GM18517 (cell line): ENCODE results near the gene CACNG4.

Source experiments
- ATAC-seq: cut with Tn5 transposase; IDR thresholded peaks from one replicate; pipeline ENCODE4 v1.9.1; 2021; ENCODE audit warnings: mild to moderate bottlenecking, moderate library complexity; ENCODE audit not compliant: unreplicated experiment

Gene CACNG4

DNA sequence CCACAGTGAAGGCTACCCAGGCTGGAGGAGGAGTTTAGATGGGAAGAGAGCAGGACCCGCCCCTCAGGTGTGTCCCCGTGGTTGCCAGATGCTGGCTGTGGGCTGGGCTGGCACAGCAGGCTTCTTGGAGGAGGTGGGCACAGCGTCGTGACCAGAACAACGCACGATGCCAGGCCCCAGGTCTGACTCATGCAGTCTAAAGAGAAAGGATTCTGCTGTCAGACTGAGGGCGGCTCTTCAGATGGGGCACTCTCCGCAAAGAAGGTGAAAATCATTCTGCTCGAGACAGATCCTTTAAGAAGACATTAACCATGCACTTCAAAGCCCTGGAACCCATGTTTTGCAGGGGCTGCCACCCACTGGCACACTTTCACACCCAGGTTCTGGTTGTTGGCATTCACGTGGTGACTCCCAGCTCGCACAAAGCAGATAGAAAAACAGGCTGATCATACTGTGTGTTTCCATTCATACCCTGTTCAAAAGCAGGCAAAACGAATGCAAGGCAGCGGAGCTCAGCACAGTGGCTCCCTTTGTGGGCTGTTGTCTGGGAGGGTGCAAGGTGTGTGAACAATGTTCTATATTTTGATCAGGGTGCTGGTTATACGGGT lies 19.0 kb downstream of the CACNG4 start:
- no peak for ATAC-seq

DNA sequence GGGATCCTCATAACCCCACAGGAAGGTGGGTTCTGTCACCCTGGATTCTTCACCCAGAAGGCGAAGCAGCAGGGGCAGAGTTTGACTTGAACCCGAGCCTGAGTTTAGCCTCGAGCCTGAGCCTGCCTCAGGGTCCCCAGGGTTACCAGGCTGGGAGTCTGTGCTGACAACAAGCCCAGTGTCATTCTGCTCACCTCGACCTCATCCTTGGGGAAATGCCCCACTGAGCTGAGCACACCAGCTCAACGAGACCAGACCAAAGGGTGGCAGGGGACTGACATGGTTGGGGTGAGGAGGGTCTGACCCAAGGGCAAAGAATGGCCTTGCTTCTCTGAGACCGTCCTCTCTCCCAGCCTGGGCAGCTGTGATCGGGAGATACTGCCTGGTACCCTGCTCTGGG lies 20.2 kb downstream of the CACNG4 start:
- ATAC-seq, result no peak

DNA sequence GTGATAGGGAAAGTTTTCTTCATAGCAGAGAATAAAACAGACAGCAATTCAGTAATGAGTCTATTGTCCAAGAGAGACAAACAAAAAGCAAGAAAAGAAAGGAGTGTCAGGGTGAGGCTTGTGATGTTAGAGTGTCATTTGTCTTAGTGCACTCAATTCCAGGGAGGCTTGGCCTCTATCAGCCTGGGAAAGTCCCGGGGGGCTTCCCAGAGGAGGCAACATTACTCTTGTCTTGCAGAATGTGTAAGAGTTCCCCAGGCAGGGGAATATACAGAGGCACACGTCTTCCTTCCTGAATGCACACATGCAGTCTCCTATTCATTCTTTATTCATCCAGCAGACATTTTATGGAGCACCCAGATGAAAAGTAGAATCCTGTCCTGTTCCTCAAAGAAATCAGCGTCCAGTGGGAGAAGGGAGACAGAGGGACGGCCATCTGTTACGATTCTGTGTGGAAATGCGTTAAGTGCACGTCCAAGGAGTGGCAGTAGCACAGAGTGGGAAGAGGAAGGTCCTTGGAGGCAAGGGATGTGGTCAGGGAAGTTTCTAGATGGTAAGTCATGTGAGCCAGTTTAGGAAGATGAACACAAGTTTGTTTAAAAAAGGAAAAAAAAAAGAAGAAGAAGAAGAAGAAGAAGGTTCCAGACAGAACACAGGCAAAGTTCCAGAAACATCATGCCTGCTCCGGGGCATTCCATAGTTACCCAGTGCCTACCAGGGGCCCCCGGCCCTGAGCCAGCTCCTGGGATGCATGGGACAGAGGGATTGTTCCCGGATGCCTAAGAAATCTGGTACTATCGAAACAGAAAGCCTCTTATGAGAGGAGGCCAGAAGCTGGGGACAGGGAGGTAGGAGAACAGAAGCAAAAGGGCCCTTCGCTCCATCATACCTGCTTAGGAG lies 21.1 kb downstream of the CACNG4 start:
- ATAC-seq, result no peak

DNA sequence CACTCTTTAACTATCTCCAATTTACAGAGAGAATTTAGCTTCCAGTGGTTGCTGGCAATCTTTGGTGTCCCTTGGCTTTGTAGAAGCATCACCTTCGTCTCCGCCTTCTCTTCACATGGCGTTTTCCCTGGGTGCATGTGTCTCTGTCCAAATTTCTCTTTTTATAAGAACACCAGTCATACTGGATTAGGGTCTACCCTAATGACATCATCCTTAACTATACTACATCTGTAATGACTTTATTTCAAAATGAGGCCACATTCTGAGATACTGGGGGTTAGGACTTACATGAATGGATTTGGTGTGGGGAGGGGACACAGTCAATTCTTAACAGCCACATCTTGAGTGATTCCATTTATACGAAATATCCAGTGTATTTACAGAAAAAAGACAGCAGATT lies 22.2 kb downstream of the CACNG4 start:
- no peak for ATAC-seq

DNA sequence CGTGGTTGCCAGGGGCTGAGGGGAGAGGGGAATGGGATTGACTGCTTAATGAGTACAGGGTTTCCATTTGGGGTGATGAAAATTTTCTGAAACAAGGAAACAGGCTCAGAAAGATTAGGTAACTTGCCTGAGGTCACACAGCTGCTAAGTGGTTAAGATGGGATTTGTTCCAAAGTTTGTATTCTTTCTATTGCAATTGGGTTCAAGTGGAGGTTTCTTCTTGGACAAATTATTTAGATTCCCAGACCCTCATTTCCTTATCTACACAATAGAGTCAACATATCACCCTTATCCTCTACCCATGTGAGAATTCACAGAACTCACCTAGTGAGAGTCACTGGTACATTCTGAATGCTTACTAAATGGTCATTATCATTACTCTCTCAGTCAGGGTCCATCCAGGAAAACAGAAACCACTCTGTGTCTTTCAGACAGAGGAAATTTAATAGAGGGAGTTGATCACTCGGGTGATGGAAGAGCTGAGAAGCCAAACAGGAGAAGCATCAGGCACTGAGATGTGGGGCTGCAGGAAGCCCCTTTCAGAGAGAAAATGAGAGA lies 22.6 kb downstream of the CACNG4 start:
- ATAC-seq, result no peak

DNA sequence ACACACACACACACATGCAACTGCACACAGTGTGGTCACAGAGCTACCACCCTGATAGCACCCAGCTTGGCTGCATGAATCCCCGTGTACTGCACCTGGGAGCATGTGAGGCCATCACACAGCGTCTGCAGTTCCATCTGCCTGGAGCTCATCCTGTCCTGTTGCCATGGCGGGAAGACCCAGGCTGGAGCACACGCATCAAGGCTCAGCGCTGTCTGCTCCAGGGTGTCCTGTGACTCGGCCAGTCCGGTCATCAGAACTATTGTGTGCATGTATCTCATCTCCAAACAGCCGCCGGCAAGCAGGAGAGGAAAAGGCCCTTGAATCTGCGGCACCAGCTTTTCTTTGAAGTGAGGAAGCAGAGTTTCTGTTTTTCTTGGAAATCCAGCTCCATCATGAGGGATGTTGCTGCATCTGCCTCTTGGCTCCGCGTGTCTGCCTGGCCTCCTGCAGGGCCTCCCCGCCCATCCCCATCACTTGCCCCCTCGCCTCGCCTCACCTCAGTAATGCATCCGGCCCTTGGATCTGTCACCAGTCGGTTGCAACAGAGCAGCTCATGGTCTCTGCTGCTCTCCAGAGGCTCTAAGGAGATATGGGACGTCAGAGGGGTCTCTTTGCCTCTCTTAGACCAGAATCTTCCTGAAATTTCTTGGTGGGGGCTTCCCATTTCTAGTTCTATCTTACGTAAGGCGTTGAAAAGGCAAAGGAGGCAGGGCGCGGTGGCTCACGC lies 23.7 kb downstream of the CACNG4 start:
- no peak for ATAC-seq

DNA sequence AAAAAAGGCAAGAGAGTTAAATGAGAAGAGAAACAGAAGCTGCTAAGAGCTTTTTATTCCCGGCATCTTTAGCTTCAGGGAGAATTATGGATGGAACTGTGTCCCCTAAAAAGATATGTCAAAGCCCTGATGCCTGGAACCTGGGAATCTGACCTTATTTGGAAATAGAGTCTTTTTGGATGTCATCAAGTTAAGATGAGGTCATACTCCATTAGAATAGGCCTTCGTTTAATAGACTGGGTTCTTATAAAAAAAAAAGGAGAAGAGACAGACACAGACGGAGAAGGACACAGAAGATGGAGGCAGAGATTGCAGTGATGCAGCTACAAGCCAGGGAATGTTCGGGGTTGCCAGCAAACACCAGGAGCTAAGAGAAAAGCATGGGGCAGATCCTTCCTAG lies 24.6 kb downstream of the CACNG4 start:
- no peak for ATAC-seq

DNA sequence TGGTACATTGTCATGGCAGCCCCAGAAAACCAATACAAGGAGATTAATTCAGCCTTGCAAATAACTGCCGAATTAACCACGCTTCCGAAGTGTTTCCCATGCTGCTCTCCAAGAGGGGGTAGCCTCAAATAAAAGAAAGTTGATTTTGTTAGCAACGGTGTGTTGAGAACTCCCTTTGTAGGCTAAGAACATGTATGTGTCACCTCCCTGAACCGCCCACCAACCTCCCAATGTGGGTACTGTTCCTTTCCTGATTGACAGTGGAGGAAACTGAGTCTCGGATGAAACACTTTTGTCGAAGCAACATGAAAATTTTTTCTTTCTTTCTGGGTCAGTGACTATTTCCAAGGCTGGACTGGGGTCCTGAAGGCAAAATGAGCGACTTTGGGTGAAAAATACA lies 25.1 kb downstream of the CACNG4 start:
- ATAC-seq, result no peak

DNA sequence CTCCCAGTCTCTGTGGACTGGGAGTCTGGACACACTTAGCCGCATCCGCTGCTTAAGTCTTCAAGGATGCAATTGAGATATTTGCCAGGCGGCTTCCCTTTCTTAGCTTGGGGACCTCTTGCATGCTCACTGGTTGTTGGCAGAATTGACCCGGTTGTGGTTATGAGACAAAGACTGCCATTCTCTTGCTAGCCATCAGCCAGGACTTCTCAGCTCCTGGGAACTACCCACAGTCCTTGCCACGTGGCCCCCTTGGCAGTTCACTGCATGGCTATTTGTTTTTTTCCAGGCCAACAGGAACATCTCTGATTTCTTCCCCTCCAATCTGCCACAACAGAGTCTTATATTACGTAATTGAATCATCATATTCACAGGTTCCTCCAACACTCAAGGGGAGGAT lies 25.5 kb downstream of the CACNG4 start:
- no peak for ATAC-seq

DNA sequence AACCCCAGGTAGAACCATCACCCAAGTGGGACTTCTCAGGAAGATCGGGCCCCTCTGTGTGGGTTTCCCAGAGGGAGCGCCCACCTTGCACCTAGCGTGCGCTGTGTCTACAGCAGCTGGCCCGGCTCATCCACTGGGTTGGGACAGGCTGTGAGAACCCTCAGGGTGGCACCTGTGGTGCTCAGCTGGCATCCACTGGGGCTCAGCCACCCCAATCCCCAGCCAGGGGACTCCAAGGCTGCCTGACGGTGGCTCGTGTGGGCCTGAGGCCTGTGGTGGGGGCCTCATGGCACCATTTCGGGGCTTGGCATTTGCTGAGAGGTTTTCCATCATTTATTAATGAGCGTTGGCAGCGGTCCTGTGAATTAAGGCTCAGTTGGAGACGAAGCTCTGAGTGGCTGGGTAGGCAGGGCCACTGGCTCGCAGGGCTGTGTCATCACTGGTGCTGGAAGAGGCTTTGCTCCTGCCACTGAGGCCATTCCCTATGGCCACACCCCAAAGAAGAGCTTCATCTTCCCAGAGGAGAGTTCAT lies 28.5 kb downstream of the CACNG4 start:
- ATAC-seq, result no peak

DNA sequence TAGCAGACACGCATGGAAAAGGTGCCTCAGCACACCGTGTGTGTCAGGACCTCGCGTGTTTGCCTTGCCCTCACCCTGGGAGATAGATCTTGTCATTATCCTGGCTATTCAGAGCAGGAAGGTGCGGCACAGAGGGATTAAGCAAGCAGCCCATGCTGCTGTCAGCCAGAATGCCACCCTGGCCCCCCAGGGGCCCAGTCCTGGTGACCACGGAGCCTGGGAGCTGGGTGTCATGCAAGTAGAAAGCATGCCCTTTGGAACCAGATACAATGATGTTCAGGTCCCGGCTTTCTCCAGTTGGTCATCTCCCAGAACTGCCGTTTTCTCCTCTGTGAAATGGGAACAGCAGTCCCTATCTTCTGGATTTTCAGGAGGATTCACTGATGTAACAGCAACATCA lies 29.9 kb downstream of the CACNG4 start:
- ATAC-seq, result no peak

DNA sequence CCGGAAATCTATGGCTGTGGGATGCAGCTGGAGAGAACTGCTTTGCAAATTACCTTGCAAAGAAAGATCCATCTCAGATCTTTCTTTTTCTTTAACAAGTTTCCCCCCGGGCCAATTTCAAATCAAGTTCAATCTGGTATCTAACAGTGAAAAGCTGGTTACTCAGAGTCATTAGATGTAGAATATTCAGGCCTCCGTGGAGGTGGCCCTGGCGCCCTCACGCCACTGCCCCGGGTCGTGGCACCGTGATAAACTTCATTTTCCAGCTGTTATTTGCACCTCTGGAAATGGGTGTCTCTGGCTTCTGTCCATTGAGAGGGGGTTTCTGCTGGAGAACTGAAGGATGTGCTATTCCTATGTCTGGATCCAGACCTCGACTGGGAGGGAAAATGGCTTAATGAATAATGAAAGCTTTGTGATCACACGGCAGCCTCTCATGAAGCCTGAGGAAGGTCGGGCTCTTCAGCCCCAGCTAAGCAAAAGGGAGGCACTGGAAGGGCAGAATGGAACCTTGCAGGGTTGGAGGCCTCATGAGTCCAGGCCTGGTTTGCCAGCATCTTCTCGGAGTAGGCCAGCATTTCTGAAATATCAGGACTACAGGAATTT lies 30.5 kb downstream of the CACNG4 start:
- ATAC-seq, result no peak

DNA sequence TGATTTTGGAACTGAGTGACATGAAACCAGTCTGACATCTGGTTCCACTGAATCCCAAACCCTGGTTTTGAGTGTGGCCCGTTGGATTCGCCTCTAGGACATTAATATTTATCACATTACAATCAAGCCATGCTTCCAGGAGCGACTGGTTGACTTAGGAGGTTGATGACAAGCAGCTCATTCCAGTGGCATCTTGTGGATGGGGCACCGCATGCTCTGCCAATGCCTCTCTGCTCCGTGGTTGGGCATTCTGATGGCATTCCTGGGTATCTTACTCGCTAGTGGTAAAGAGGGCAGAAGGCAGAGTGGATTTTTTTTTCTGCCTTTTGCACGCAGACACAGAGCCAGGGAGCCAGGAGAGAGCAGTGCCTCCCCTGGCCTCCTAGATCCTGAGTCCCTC lies 31.4 kb downstream of the CACNG4 start:
- ATAC-seq, result no peak

DNA sequence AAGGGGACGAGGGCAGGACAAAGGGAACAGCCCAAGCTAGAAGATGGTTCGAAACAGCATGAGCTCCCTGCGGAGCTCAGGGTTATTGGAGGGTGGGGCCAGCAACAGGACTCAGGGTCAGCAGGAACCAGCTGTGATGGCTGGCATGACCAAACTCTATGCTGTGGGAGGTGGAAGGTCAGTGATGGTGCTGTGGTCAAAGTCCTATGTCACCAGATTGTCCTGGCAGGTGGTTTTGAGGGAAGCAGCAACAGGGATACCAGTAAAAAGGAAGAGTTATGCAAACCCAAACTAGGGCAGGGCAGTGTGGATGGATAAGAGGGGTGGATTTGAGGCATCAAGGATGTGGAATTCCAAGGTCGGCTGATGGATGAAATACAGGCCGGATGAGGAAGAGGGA lies 32.4 kb downstream of the CACNG4 start:
- no peak for ATAC-seq

DNA sequence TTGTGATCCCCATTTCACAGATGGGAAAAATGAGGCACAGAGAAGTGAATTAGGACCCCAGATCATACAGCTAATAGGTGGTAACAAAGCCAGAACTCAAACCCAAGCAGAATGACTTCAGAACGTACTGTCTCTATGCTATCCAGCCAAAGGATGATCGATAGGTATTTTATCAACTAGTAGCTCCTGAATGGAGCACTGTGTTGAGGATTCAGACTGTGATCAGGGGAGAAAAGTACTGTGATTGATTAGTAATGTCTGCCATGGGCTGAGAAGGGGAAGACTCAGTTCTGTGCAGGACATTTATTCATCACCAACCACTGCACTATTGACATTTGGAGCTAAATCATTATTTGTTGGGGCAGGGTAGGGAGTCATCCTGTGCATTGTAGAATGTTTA lies 38.7 kb downstream of the CACNG4 start:
- ATAC-seq, result no peak

DNA sequence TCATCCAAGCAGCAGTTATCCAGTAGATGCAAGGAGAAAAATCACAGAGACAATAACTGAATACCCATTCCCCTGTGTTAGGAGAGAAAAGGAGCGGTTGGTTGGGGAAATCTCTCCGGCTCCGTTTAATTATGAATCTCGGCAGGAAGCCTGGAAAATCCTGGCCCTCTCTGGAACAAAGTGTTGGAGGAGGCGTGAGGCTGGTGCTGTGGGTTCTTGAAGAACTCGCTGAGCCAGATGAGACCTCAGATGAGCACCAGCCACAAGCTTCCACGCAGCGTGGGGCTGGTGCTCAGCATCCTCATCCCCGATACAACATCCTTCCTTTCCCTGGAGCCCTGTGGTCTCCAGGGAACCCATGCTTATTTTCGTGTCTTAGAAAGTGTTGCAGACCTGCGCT lies 39.7 kb downstream of the CACNG4 start:
- ATAC-seq, result no peak

DNA sequence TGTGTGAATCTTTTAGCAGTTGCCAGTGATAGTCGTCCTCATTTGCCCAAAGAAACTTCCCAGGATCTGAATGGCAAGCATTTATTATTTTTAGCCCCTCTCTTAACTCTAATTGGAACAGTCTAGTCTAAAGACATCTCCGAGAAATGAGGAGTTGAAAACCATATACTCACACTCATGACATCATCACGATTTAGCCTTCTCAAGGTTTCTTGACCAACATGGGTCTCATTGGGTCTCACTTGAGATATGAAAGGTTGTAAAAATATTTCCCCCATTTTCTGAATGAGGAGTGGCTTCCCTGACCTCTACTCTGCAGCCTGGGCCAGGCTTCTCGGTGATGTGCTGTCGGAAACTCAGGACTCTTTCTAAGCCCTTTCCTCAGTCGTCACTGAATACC lies 42.8 kb downstream of the CACNG4 start:
- no peak for ATAC-seq

DNA sequence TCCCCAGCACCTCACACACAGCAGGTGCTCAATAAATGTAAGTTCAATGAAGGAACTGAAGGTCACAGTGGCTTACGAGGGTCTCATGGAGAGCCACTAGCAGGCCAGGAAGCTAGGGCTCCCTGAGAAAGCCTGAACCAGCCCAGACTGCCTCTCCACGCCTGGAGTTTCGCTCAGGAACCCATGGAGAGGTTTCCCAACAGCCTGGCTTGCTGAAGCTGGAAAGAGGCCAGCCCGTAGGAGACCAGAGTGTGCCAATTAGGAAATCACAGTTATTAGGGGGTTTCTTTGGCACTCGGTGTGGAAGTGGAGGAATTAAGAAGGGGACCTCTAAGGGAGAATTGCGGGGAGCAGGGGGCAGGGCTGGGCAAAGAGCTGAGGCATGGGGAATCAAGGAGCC lies 43.6 kb downstream of the CACNG4 start:
- no peak for ATAC-seq

DNA sequence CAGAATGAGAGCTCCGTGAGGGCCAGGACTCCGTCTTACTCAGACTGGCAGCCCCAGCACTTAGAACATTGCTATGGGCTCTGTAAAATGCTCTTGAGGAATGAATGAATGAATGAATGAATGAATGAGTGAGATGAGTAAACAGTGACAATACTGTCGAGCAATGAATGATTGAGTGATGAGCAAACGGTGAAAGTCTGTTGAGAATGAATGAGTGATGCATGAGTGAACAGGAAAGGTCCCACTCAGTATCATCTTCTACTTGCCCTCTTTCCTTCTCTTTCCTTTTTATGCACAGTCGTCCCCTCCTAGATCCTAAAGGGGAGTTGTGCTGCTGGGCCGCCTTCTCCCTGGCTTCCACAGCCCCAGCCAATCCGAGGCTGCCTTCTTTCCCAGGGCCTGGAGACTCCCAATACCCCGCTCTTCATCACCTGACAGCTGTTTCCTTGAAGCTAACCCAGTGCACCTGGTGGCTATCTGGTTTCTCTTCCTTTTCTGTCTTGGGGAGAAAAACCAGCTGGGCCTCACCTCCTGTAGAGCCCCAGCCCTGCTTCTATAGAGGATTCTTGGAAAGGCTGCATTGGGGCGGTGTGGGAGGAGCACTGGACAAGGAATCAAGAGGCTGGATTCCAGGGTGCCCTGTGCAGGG lies 47.1 kb downstream of the CACNG4 start:
- no peak for ATAC-seq

DNA sequence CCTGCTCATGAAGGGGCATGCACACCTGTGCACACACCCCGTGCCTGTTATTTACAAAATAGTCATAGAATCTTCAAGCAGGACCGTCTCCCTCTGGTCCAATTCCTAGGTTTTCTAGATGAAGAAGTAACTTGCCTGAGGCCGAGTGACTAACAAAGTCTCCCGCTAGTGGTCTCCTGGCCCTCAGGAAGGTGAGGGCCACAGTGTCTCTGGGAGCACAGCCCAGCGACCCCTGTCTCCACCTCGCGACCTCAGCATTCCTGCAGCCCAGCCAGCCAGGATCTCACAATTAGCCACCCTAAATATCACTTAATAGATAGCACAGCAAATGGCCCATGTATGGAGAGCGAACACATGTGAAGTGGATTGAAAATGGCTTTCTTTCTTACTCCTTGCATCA lies 49.4 kb downstream of the CACNG4 start:
- no peak for ATAC-seq
